ENCODE data around the gene TMEM205. TPM values are rescaled to one million over a fixed set of nuclear protein-coding genes. Genes with fewer than 3 reads are reported as not detected.

The TMEM205 gene
- total RNA-seq, 1 donor from 2014 or later, result 46.0 TPM

GRCh38 chr19:11367528-11367927 is 21.5 kb upstream of the TMEM205 start:
- Histone ChIP-seq H3K4me2 (ENCODE audit: low read length) (no peak overlapping the region), H3K4me3 (ENCODE audit: insufficient read depth, low read depth, low read length) (no peak overlapping the region), H3K36me3 (ENCODE audit: insufficient read depth, low read length) (no peaks in the 10 kb centered on the region), H3K27ac (ENCODE audit: low read depth, low read length) (no peak overlapping the region), H3K9ac (ENCODE audit: low read length) (no peak overlapping the region), H3K79me2 (ENCODE audit: insufficient read depth, low read length) (no peaks in the 10 kb centered on the region), H3K4me1 (ENCODE audit: insufficient read depth, low read length) (no peaks in the 10 kb centered on the region), H4K20me1 (ENCODE audit: insufficient read depth, low read length) (peaks cover 7% of the 10 kb centered on the region), H3K27me3 (ENCODE audit: insufficient read depth, low read length) (no peaks in the 10 kb centered on the region), H2AFZ (ENCODE audit: low read depth, low read length) (no peak overlapping the region), H3K9me3 (ENCODE audit: insufficient read depth, low read depth, low read length) (no peaks in the 10 kb centered on the region)
- FAIRE-seq (no peak), DNase-seq (ENCODE audit: low read depth) (no peak)
- H3K4me3 Mint-ChIP-seq (ENCODE audit: unreplicated experiment), result no peak overlapping the region
- H3K27me3 Mint-ChIP-seq (ENCODE audit: low read depth, unreplicated experiment), result no peaks in the 10 kb centered on the region
- TF ChIP-seq EZH2 (IDR thresholded peaks at IDR 0.05; ENCODE audit: insufficient read depth, low read length), result no peak
- no peaks in the 10 kb centered on the region for H3K9me3 Mint-ChIP-seq (ENCODE audit: unreplicated experiment)
- H3K4me1 Mint-ChIP-seq (ENCODE audit: low read depth, unreplicated experiment), result no peaks in the 10 kb centered on the region
- H3K36me3 Mint-ChIP-seq (ENCODE audit: low read depth, unreplicated experiment), result peaks cover 15% of the 10 kb centered on the region
- H3K27ac Mint-ChIP-seq (ENCODE audit: unreplicated experiment), result no peak overlapping the region

GRCh38 chr19:11365557-11366117 is 19.6 kb upstream of the TMEM205 start:
- H3K27me3 Mint-ChIP-seq (ENCODE audit: low read depth, unreplicated experiment), result no peaks in the 10 kb centered on the region
- H3K36me3 ChIP-seq (ENCODE audit: insufficient read depth, low read length), result no peaks in the 10 kb centered on the region
- no peak overlapping the region for H3K4me3 Mint-ChIP-seq (ENCODE audit: unreplicated experiment)
- H3K9me3 ChIP-seq (ENCODE audit: insufficient read depth, low read depth, low read length), result no peaks in the 10 kb centered on the region
- H3K36me3 Mint-ChIP-seq (ENCODE audit: low read depth, unreplicated experiment), result peaks cover 18% of the 10 kb centered on the region
- no peak for DNase-seq (ENCODE audit: low read depth)
- no peak overlapping the region for H2AFZ ChIP-seq (ENCODE audit: low read depth, low read length)
- H3K79me2 ChIP-seq (ENCODE audit: insufficient read depth, low read length), result no peaks in the 10 kb centered on the region
- H3K4me2 ChIP-seq (ENCODE audit: low read length), result no peak overlapping the region
- H3K27ac ChIP-seq (ENCODE audit: low read depth, low read length), result no peak overlapping the region
- FAIRE-seq, result no peak
- H3K27me3 ChIP-seq (ENCODE audit: insufficient read depth, low read length), result no peaks in the 10 kb centered on the region
- H3K4me3 ChIP-seq (ENCODE audit: insufficient read depth, low read depth, low read length), result no peak overlapping the region
- H4K20me1 ChIP-seq (ENCODE audit: insufficient read depth, low read length), result peaks cover 12% of the 10 kb centered on the region
- no peak overlapping the region for H3K27ac Mint-ChIP-seq (ENCODE audit: unreplicated experiment)
- TF ChIP-seq CTCF (IDR thresholded peaks at IDR 0.05; ENCODE audit: insufficient read depth, low read depth, low read length) (no peak), EZH2 (IDR thresholded peaks at IDR 0.05; ENCODE audit: insufficient read depth, low read length) (no peak)
- H3K4me1 ChIP-seq (ENCODE audit: insufficient read depth, low read length), result no peaks in the 10 kb centered on the region
- no peaks in the 10 kb centered on the region for H3K4me1 Mint-ChIP-seq (ENCODE audit: low read depth, unreplicated experiment)
- no peaks in the 10 kb centered on the region for H3K9me3 Mint-ChIP-seq (ENCODE audit: unreplicated experiment)
- H3K9ac ChIP-seq (ENCODE audit: low read length), result no peak overlapping the region

DNA sequence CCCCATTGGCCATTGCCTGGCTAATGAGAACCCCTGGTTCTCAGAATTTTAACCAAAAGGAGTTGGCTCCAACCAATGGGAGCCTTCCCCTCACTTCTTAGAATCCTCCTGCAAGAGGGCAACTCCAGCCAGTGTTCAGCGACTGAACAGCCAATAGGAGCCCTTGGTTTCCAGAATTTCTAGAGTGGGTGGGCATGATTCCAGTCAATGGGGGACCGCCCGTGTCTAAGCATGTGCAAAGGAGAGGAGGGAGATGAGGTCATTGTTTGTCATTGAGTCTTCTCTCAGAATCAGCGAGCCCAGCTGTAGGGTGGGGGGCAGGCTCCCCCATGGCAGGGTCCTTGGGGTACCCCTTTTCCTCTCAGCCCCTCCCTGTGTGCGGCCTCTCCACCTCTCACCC is 18.9 kb upstream of the TMEM205 start:
- Mint-ChIP-seq H3K4me3 (ENCODE audit: unreplicated experiment) (no peak overlapping the region), H3K27ac (ENCODE audit: unreplicated experiment) (no peak overlapping the region), H3K27me3 (ENCODE audit: low read depth, unreplicated experiment) (no peaks in the 10 kb centered on the region), H3K9me3 (ENCODE audit: unreplicated experiment) (no peaks in the 10 kb centered on the region), H3K36me3 (ENCODE audit: low read depth, unreplicated experiment) (peaks cover 18% of the 10 kb centered on the region), H3K4me1 (ENCODE audit: low read depth, unreplicated experiment) (no peaks in the 10 kb centered on the region)
- Histone ChIP-seq H3K4me3 (ENCODE audit: insufficient read depth, low read depth, low read length) (no peak overlapping the region), H3K27ac (ENCODE audit: low read depth, low read length) (no peak overlapping the region), H2AFZ (ENCODE audit: low read depth, low read length) (no peak overlapping the region), H4K20me1 (ENCODE audit: insufficient read depth, low read length) (peaks cover 12% of the 10 kb centered on the region), H3K79me2 (ENCODE audit: insufficient read depth, low read length) (no peaks in the 10 kb centered on the region), H3K36me3 (ENCODE audit: insufficient read depth, low read length) (no peaks in the 10 kb centered on the region), H3K4me1 (ENCODE audit: insufficient read depth, low read length) (no peaks in the 10 kb centered on the region), H3K9ac (ENCODE audit: low read length) (no peak overlapping the region), H3K4me2 (ENCODE audit: low read length) (no peak overlapping the region), H3K27me3 (ENCODE audit: insufficient read depth, low read length) (no peaks in the 10 kb centered on the region), H3K9me3 (ENCODE audit: insufficient read depth, low read depth, low read length) (no peaks in the 10 kb centered on the region)
- no peak for FAIRE-seq
- no peak for TF ChIP-seq EZH2 (IDR thresholded peaks at IDR 0.05; ENCODE audit: insufficient read depth, low read length)
- no peak for TF ChIP-seq CTCF (IDR thresholded peaks at IDR 0.05; ENCODE audit: insufficient read depth, low read depth, low read length)
- no peak for DNase-seq (ENCODE audit: low read depth)

Measured in astrocyte (in vitro differentiated cells and primary cell).